Esophagus squamous epithelium (tissue), 5 donors: Measurements from ENCODE around the gene GPD1L. TPM values are rescaled to one million over a fixed set of nuclear protein-coding genes. Genes with fewer than 3 reads are reported as not detected.

Experiments
- DNase-seq: peaks from one replicate; lab custom pipeline; 2025; lab: John Stamatoyannopoulos, UW
- H3K27ac ChIP-seq, 4 donors: fragments of 200-600 bp; sonication (generic); one replicate each; pipeline ENCODE4 v1.5.1; 2016 to 2019; ENCODE audit warnings: mild to moderate bottlenecking in 1 of 4
- H3K27me3 ChIP-seq, 4 donors: fragments of 200-600 bp; sonication (generic); 1 replicate in 3 of 4; 2 replicates in 1 of 4; pipeline versions ENCODE4 v1.5.1 to v1.6.0; 2017 to 2021; ENCODE audit warnings: antibody characterized with exemption in 1 of 4
- H3K36me3 ChIP-seq, 3 donors: fragments of 200-600 bp; sonication (generic); one replicate each; pipeline ENCODE4 v1.5.1; 2016 to 2019
- H3K4me1 ChIP-seq, 3 donors: fragments of 200-600 bp; sonication (generic); one replicate each; pipeline ENCODE4 v1.5.1; 2017 to 2019
- H3K4me3 ChIP-seq, 4 donors: fragments of 200-600 bp; sonication (generic); 1 replicate in 3 of 4; 2 replicates in 1 of 4; pipeline ENCODE4 v1.5.1; 2016 to 2019; ENCODE audit warnings: mild to moderate bottlenecking in 2 of 4, moderate library complexity in 1 of 4
- H3K9me3 ChIP-seq, 3 donors: fragments of 200-600 bp; sonication (generic); one replicate each; pipeline ENCODE4 v1.5.1; 2016 to 2019
- CTCF ChIP-seq, 6 experiments: fragments of 450-650 bp in 4 of 6; fragments of 200-600 bp in 2 of 6; sonication (generic) in 2 of 6; IDR thresholded peaks; one replicate each; pipeline ENCODE4 v1.5.1; 2016 to 2019; ENCODE audit warnings: antibody characterized with exemption in 6 of 6, mild to moderate bottlenecking in 4 of 6, moderate library complexity in 4 of 6
- POLR2A ChIP-seq, 4 donors: fragments of 450-650 bp; IDR thresholded peaks; one replicate each; pipeline ENCODE4 v1.6.1; 2017; ENCODE audit warnings: antibody characterized with exemption in 4 of 4, mild to moderate bottlenecking in 4 of 4, moderate library complexity in 3 of 4
- WGBS, 2 donors: methylation state at CpG; one replicate each; pipeline ENCODE4 v1.1.5; 2018; 5-methylcytosine and 5-hydroxymethylcytosine counted together
- intact Hi-C: fragments of 100-400 bp; cut with DNase I; formaldehyde crosslinking; loops from one replicate; pipeline ENCODE4 v1.15.0; 2022
- total RNA-seq, 4 donors: library from RNA; depleted of rRNA; stranded (reverse); fragments of >200 nt; gene quantifications; one replicate each; pipeline ENCODE4 v1.1.0, GENCODE V29; 2016
- donor health status: DM: yes; HTN: yes; CAD: no.

Gene GPD1L
- total RNA-seq, 4 donors from 2014 or later, result 20.1 to 70.0 (median 45.0) TPM

GRCh38 chr3:32077260-32078084 is 28.9 kb upstream of the GPD1L start:
- Histone ChIP-seq H3K27ac (no peak overlapping the region), H3K9me3 (no peaks in the 10 kb centered on the region), H3K27me3 (no peaks in the 10 kb centered on the region), H3K4me3 (peak overlapping the region in 1 of 4 donors; percentile 7), H3K4me1 (peaks cover 0 to 11% (median 4%) of the 10 kb centered on the region in 3 donors), H3K36me3 (peaks cover 0 to 2% (median 0%) of the 10 kb centered on the region in 3 donors)
- intact Hi-C loops, result no loop called here
- WGBS, 2 donors, result 65 to 72% methylated on average over 13 to 14 of the region's 14 CpGs
- no peak for DNase-seq
- no peak for TF ChIP-seq CTCF (IDR thresholded peaks at IDR 0.05)

DNA sequence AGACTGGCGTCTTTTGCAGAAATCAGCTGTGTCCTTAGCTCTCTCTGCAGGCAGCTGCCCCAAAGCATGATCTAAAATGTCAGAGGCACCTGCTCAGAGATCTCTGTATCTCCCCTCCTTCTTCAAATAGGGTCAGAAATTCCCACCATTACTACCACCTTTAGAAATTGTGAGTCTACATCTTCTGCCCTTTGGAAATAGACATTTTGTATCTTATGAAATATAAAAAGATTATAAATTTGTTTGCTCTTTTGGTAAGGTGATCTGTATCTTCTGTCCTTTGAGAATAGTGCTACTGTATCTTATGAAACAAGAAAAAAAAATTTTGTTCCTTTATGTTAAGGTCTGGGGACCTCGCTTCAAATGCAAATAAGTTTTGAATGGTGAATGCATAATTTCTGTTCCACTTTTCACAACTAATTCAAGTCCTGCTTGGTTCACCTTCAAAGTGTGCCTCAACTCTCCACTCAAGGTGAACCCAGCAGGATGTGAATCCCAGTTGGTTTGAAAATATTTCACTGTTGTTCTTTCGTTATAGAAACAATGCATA is 28.3 kb upstream of the GPD1L start:
- WGBS, 2 donors, result 78 to 80% methylated on average over 3 of the region's 3 CpGs
- Histone ChIP-seq H3K9me3 (no peaks in the 10 kb centered on the region), H3K27ac (no peak overlapping the region), H3K27me3 (no peaks in the 10 kb centered on the region), H3K4me3 (no peak overlapping the region), H3K36me3 (no peaks in the 10 kb centered on the region), H3K4me1 (peaks cover 0 to 18% (median 9%) of the 10 kb centered on the region in 3 donors)
- TF ChIP-seq POLR2A (IDR thresholded peaks at IDR 0.05), result no peak
- TF ChIP-seq CTCF (IDR thresholded peaks at IDR 0.05), result no peak
- intact Hi-C loops, result no loop called here
- DNase-seq, result no peak

DNA sequence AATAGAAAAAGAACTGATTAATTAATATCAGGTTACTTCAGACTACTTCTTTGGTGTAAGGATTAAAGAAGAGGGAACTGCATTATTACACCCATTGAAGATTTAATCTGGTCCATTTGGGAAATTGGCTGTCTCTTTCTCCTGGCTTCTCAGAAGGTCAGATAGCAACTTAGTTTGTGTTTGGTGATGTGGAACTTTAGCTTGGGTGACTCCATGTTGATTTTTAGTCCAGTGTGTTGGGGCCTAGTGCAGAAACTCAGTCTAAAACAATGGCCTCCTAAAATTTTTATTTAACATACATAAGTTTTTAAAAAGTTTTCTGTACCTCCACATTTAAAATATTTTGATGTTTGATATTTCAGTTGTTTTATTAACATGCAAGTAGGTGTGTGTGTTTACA is 27.6 kb upstream of the GPD1L start:
- H3K27ac ChIP-seq, result no peak overlapping the region
- peaks cover 0 to 22% (median 9%) of the 10 kb centered on the region in 3 donors for H3K4me1 ChIP-seq
- no peaks in the 10 kb centered on the region for H3K36me3 ChIP-seq
- TF ChIP-seq POLR2A (IDR thresholded peaks at IDR 0.05), result no peak
- TF ChIP-seq CTCF (IDR thresholded peaks at IDR 0.05), result no peak
- DNase-seq, result no peak
- intact Hi-C loops, result no loop called here
- no peaks in the 10 kb centered on the region for H3K27me3 ChIP-seq
- no peaks in the 10 kb centered on the region for H3K9me3 ChIP-seq
- H3K4me3 ChIP-seq, result no peak overlapping the region

DNA sequence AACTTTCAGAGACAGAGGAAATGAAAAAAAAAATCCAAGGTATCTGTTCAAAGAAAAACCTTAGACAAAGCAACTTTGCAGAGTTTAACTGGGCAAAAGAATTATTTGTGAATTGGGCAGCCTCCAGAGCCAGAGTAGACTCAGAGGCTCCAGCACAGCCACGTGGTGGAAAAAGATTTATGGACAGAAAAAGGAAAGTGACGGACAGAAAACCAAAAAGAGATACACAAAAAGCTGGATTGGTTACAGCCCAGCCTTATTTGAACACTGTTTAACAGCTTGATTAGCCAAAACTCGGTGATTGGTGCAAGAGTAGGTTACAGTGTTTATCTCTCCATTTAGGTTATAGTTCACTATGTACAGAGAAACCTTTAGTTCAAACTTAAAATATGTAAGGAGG is 23.7 kb upstream of the GPD1L start:
- TF ChIP-seq POLR2A (IDR thresholded peaks at IDR 0.05) (no peak), CTCF (IDR thresholded peaks at IDR 0.05) (no peak)
- intact Hi-C loops, result no loop called here
- H3K4me3 ChIP-seq, result no peak overlapping the region
- WGBS, 2 donors, result 11 to 12% methylated on average over 3 of the region's 3 CpGs
- peaks cover 0 to 13% (median 9%) of the 10 kb centered on the region in 3 donors for H3K4me1 ChIP-seq
- H3K36me3 ChIP-seq, result no peaks in the 10 kb centered on the region
- no peak for DNase-seq
- H3K9me3 ChIP-seq, result no peaks in the 10 kb centered on the region
- H3K27me3 ChIP-seq, result no peaks in the 10 kb centered on the region
- peak overlapping the region in 2 of 4 donors; percentile 19 to 39 for H3K27ac ChIP-seq

DNA sequence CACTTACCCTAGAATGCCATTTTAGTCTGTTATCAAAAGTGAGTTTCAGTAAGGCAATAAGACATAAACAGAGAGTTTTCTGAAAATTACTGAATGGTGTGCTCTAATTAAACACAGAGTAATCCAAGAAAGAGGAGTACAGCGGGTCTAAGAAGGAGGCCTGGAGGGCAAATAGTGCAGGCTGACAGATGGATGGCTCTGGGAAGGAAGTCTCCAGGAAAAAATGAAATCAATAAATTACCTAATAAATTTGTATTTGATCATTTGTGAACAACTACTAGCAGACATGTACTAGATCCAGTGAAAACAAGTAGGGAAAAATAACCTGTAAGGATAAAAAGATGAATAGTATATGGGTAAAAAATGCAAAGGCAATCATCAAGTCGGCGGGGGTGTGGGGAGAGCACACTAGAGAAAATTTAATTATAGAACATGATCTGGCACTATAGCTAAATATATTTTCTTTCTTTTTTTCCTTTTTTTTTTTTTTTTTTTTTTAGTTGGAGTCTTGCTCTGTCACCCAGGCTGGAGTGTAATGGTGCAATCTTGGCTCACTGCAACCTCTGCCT is 22.6 kb upstream of the GPD1L start:
- intact Hi-C loops, result no loop called here
- WGBS, 2 donors, result 83 to 85% methylated on average over 3 of the region's 3 CpGs
- H3K27ac ChIP-seq, result peak overlapping the region in 1 of 4 donors; percentile 39

More for the DNA sequence above, 22.6 kb upstream of the GPD1L start:
- Histone ChIP-seq H3K27me3 (no peaks in the 10 kb centered on the region), H3K36me3 (no peaks in the 10 kb centered on the region), H3K9me3 (no peaks in the 10 kb centered on the region), H3K4me3 (no peak overlapping the region), H3K4me1 (peaks cover 0 to 13% (median 9%) of the 10 kb centered on the region in 3 donors)
- no peak for TF ChIP-seq CTCF (IDR thresholded peaks at IDR 0.05)
- TF ChIP-seq POLR2A (IDR thresholded peaks at IDR 0.05), result no peak
- no peak for DNase-seq
